NAMALWA (cell line): Measurements from ENCODE around the gene COX14.
A peak's percentile ranks its signal among the peaks of the same experiment; 100 is the strongest.

Source experiments
- DNase-seq: peaks from one replicate; pipeline ENCODE4 v3.0.0-alpha.2; 2015; ENCODE audit warnings: low spot score

COX14 gene

GRCh38 chr12:50084775-50085614 is 27.0 kb upstream of the COX14 start, which contains the start of gene SMARCD1:
SMARCD1 (plus strand) TSS chr12:50085342; CDS start chr12:50085370, 28 bp downstream.
- DNase-seq = peak; percentile 94

GRCh38 chr12:50085615-50086072 is 26.4 kb upstream of the COX14 start:
- no peak for DNase-seq

DNA sequence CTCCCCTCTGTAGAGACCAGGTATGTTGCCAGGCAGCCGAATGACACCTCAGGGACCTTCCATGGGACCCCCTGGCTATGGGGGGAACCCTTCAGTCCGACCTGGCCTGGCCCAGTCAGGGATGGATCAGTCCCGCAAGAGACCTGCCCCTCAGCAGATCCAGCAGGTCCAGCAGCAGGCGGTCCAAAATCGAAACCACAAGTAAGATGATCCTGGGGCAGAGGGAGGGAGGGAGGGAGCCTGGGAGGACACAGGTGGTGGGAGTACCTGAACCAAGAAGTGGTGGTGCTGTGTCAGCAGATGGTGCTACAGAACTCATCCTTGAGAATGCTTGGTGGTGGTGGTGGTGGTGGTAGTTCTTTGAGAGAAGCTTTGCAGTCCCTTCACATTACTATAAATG is 25.9 kb upstream of the COX14 start:
- no peak for DNase-seq

- no peak for DNase-seq
Measured at GRCh38 chr12:50087151-50087550, 24.9 kb upstream of the COX14 start.

- no peak for DNase-seq
Measured at GRCh38 chr12:50087995-50088394, 24.0 kb upstream of the COX14 start.

DNA sequence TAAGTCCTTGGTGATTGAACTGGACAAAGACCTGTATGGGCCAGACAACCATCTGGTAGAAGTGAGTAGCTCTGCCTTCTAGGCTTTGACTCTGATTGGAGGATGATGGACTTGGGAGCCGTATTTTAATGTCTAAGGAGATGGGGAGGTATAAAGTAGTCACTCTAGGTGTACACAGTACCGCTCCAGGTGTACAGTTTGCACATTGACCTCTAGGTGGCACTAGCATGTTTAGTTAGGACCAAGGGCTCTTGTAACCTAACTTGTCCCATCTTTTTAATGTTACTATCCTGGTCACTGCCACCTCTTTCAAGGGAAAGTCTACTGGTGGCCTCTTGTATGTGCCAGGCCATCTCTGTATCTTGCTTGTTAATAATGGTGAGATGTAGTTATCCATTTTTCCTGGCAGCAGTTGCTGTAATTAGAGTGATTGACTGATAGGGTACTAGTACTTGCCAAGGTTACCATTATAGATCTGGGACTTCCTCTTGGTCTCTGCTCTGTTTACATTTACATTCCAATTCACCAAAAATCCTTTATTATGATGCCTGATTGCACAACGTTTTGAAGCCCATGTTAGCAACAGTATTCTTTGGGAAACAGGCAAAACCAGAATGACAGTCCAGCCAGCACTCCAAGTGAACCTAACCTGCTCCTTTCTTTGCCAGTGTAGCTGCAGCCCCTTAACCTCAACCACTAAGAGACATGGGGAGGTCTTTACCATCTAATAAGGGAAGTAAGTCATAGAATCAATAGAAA is 23.3 kb upstream of the COX14 start:
- peak; percentile 81 for DNase-seq

GRCh38 chr12:50089730-50090129 is 22.3 kb upstream of the COX14 start:
- no peak for DNase-seq

GRCh38 chr12:50090391-50090790 is 21.6 kb upstream of the COX14 start:
- DNase-seq = no peak

DNA sequence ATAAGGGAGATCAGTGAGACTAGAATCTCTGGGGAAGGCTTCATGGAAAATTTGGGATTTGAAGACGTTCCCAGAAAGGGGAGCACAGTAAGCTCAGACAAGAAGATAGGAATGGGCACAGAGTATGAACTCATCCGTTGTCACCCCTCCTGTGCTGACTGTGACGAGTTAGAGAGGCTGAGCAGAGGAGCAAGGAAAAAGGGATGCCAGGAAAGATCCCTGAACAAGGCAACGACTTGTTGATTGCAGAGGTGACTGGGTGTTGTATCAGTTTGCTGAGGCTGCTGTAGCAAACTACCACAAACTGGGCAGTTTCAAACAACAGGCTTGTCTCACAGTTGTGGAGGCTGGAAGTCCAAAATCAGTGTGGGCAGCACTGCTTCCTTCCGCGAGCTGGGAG is 14.1 kb upstream of the COX14 start:
- DNase-seq = no peak

DNA sequence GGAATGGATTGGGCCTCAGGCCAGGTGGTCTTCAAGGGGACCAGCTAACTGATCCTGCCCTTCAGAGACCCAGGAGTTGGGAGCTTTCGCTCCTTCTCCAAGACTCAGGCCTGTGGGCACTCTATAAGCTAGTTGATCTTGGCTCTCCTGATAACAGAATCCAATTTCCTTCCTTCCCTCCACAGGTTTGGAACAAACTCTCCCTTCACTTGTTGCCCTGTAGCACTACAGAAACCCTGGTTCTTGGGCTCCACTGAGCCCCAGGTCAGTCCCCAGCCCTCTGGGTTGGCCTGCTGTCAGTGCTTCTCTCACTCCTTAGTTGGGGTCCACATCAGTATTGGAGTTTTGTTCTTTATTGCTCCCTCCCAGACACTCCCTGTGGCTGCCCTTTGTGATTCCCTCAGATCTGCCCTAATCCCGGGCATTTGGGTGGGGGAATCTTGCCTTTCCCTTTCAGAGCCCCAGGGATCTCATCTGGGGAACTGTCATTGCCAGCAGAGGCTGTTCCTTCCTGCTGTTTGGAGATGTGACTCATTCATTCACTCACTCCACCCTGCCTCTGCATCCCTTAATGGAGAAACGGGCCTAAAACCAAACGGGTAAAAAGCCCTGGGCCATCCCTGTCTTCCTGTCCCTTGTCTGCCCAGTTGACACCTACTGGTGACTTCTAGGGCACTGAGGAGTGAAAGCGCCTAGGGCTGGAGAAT is 12.6 kb upstream of the COX14 start:
- no peak for DNase-seq

DNA sequence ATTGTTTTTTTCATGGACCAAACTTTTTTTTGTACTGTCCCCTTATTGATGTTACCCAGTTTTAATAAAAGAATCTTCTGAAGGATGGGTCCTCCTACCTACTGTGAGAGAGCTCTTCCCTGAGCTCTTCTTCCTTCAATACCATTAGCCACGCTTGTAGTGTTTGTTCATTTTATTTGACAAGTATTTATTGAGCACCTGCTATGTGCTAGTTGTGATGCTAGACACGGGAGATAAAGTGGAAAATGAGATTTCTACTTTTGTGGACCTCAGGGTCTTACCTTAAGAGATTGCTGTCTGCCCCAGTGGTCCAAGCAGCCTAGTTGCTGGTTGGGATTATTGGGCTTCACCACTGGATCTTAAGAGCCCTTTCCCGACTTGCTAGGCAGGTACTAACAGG is 11.5 kb upstream of the COX14 start:
- no peak for DNase-seq

GRCh38 chr12:50101663-50102062 is 10.4 kb upstream of the COX14 start:
- no peak for DNase-seq

- no peak for DNase-seq
Measured at GRCh38 chr12:50102131-50102531, 9.9 kb upstream of the COX14 start.

DNA sequence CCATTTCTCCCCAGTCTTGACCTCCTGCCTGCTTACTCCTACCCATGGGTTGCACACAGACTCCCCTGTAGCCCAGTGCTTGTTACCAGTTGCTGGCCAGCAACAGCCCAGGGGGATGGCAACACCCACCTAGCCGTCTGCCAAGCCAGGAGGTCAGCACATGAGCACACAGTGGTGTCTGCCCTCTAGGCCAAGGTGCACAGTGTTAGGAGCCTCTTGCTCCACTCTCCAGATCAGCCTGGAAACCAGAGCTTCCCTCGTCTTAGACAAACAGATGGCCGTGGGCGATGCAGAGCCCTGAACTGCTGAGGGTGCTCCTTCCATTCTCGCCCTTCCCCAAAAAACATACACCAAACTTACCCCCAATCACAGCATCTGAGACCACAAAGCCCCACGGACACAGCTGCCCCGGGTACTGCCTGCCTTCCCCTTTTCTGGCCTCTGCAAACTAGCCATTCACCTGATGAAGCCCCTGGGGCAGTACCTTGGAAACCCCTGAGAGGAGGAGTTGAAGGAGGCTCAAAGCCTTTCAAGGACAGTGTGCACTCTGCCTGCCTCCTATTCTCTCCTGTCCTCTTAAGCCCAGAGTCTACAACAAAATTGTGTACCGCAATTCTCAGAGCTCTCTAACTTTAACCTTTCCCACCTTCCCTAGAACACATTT is 9.3 kb upstream of the COX14 start:
- no peak for DNase-seq

DNA sequence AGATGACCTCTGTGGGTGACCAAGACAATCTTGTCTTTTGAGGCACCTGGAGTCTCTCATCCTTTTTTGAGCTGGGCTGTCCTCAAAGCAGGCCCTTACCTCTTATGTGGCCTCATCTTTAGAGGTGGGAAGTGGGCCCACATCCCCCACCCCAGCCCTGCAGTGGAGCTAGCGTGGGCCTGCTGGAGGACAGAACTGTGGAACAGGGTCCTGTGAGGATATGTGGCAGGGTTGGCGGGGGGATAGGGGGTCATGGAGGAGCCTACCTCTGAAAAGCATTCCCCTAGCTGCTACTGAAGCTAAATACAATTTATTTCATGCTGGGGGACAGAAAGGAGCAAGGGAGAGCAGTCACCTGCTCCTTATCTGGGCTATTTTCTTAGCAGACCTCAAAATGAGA is 8.7 kb upstream of the COX14 start:
- DNase-seq = no peak

GRCh38 chr12:50103767-50104321 is 8.2 kb upstream of the COX14 start, which contains the start of gene GPD1:
GPD1 (plus strand) TSS chr12:50104008; CDS start chr12:50104051, 43 bp downstream.
- no peak for DNase-seq

GRCh38 chr12:50104417-50105366 is 7.3 kb upstream of the COX14 start:
- no peak for DNase-seq

- no peak for DNase-seq
Measured at GRCh38 chr12:50105913-50106450, 6.1 kb upstream of the COX14 start.

- DNase-seq = no peak
Measured at GRCh38 chr12:50106907-50107306, 5.1 kb upstream of the COX14 start.
